ENCODE data around the gene POLRMT.

- TF ChIP-seq CTCF (IDR thresholded peaks at IDR 0.05), result no peak
- TF ChIP-seq POLR2A (IDR thresholded peaks at IDR 0.05), result no peak
These were observed 30.7 kb downstream of the POLRMT start for GRCh38 chr19:602391-603301.

Measured in prostate gland (tissue), 2 donors.